Inflammatory macrophage (primary cell): ENCODE data around the gene QRICH2.
"Not testable (repeated sequence)": the region's sequence is repeated elsewhere in the genome, so short reads cannot be mapped to it uniquely, and the experiment has no call there.

ENCODE experiments used
- DNase-seq, 2 donors: peaks; one replicate each; pipeline ENCODE4 v3.0.0-alpha.2; 2020 to 2022

The QRICH2 gene

GRCh38 chr17:76264755-76265623 is 43.1 kb downstream of the QRICH2 start, which contains the start of gene UBALD2:
Gene UBALD2, plus strand, starts transcription at chr17:76265348. Its CDS starts 158 bp downstream, at chr17:76265506.
- peak; percentile 100 for DNase-seq

- no peak for DNase-seq
These were observed 43.7 kb downstream of the QRICH2 start for GRCh38 chr17:76264425-76264754.

- DNase-seq, result no peak
These were observed 44.2 kb downstream of the QRICH2 start for GRCh38 chr17:76263896-76264295.

GRCh38 chr17:76262732-76263344 is 45.2 kb downstream of the QRICH2 start:
- DNase-seq, result peak; percentile 55 to 74

- no peak for DNase-seq
These were observed 46.5 kb downstream of the QRICH2 start for GRCh38 chr17:76261421-76262215.

GRCh38 chr17:76260669-76261068 is 47.4 kb downstream of the QRICH2 start:
- DNase-seq, result no peak

GRCh38 chr17:76260220-76260619 is 47.9 kb downstream of the QRICH2 start:
- no peak for DNase-seq

GRCh38 chr17:76256430-76257050 is 51.5 kb downstream of the QRICH2 start:
- not testable (repeated sequence) for DNase-seq

GRCh38 chr17:76255801-76256429 is 52.2 kb downstream of the QRICH2 start:
- DNase-seq, result no peak

- DNase-seq, result no peak
These were observed 53.8 kb downstream of the QRICH2 start for GRCh38 chr17:76254275-76254674.

GRCh38 chr17:76253841-76254240 is 54.2 kb downstream of the QRICH2 start:
- DNase-seq, result no peak

GRCh38 chr17:76252967-76253766 is 54.9 kb downstream of the QRICH2 start:
- not testable (repeated sequence) for DNase-seq

- DNase-seq, result peak; percentile 91 to 92
These were observed 55.8 kb downstream of the QRICH2 start for GRCh38 chr17:76252040-76252954.

- DNase-seq, result no peak
These were observed 56.5 kb downstream of the QRICH2 start for GRCh38 chr17:76251478-76252039.

- no peak for DNase-seq
These were observed 57.9 kb downstream of the QRICH2 start for GRCh38 chr17:76250141-76250540.

GRCh38 chr17:76248013-76248782 is 59.9 kb downstream of the QRICH2 start:
- DNase-seq, result no peak

- no peak for DNase-seq
These were observed 60.8 kb downstream of the QRICH2 start for GRCh38 chr17:76247304-76247703.

GRCh38 chr17:76246080-76247066 is 61.7 kb downstream of the QRICH2 start:
- peak; percentile 86 to 90 for DNase-seq
